GM12865 (cell line): ENCODE results near the gene SNU13.

Experiments
- DNase-seq: peaks from one replicate; pipeline ENCODE4 v3.0.0; 2010; ENCODE audit warnings: low read depth
- H3K4me3 ChIP-seq: 2 replicates; pipeline ENCODE4 v1.5.1; 2011; ENCODE audit warnings: mild to moderate bottlenecking, low read depth, low read length, control low read depth
- TF ChIP-seq, protein P1 (sequence below): IDR thresholded peaks from 2 replicates; pipeline ENCODE4 v1.5.1; 2011; ENCODE audit warnings: low read length, control low read depth, low read depth, inconsistent platforms; ENCODE audit not compliant: insufficient read depth; ENCODE audit errors: missing control alignments

The SNU13 gene

DNA sequence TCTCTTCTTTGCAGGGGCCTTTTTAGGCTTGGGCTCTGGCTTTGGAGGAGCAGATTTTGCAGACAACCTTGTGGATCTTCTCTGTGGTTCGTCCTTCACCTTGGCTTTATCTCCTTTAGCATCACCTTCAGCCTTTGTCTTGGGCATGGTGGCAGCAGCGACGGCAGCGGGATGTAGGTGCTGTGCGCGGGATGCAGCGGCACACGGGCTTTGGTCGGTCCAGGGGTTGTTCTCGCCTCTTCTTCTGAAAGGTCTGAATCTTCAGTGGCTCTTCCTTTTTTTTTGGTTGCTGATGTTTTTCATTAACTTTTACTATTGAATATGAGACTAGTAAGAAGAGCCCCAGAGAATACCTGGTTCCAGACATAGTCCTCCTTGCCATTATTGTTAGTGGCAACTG, 20.7 kb upstream of the SNU13 start:
- H3K4me3 ChIP-seq, result no peak overlapping the region
- TF ChIP-seq, protein P1, sequence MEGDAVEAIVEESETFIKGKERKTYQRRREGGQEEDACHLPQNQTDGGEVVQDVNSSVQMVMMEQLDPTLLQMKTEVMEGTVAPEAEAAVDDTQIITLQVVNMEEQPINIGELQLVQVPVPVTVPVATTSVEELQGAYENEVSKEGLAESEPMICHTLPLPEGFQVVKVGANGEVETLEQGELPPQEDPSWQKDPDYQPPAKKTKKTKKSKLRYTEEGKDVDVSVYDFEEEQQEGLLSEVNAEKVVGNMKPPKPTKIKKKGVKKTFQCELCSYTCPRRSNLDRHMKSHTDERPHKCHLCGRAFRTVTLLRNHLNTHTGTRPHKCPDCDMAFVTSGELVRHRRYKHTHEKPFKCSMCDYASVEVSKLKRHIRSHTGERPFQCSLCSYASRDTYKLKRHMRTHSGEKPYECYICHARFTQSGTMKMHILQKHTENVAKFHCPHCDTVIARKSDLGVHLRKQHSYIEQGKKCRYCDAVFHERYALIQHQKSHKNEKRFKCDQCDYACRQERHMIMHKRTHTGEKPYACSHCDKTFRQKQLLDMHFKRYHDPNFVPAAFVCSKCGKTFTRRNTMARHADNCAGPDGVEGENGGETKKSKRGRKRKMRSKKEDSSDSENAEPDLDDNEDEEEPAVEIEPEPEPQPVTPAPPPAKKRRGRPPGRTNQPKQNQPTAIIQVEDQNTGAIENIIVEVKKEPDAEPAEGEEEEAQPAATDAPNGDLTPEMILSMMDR, result no peak
- DNase-seq, result no peak

DNA sequence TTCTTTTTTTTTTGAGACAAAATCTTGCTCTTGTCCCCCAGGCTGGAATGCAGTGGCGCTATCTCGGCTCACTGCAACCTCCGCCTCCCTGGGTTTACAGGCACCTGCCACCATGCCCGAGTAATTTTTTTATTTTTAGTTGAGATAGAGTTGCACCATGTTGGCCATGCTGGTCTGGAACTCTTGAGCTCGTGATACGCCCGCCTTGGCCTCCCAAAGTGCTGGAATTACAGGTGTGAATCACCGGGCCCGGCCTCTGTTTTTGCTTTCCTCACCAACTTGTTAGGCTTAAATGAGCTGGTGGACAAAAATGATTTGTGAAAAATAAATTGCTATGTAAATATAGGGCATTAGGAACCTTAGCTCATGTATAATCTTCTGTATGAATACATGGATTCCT, 14.1 kb upstream of the SNU13 start:
- no peak for DNase-seq
- H3K4me3 ChIP-seq, result no peak overlapping the region
- TF ChIP-seq, protein P1, result no peak

DNA sequence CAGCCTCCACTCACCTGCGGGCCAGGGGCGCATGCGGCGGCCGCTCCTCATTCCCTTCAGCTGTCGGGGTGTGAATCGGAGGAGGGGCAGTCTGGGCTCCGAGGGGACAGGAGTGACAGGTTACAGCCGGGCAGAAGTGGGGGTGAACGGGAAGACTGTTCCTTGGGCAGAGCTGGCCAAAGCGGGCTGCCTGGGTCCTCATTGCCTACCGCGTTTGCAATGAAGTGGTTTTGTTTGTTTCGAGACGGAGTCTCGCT, 11.4 kb upstream of the SNU13 start:
- no peak for DNase-seq
- H3K4me3 ChIP-seq, result no peak overlapping the region
- TF ChIP-seq, protein P1, result no peak

DNA sequence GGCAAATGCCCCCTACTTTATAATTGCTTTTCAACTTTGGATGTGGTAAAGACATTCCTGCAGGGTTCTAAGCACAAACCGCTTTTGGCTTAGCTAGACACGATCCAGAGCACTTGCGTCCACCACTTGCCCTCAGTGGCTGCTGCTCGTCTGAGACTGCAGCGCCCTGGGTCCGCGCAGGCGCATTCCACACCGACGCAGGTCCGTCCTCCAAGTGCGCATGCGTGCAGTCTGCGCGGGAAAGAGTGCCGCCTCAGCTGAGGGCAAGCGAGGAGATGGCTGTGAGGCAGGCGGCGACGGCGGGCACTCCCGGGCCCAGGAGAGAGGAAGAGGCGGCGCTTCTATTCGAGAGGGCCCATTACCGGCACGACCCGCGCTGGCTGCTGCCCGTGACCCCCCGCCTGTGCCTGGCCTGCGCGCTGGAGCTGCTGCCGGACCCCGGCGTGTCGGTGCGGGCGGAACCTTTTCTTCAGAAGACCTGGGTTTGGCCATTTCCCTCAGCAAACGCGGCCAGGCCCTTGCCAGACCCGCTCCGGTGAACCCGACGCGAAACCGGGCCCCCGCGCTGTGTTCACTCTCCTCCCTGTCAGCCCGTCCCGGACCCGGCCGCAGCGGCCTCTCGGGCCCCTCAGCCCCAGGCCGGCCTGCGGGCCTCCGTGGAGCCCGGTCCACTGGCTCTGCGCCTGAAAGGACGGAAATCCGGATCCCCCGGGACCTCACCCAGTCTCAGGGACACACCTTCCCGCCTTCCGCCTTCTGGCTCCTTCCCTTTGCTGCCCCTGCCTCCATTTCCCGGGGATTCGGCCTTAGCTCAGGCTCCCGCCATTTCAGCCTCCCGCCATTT, 10.8 kb upstream of the SNU13 start, which contains the start of gene MEI1:
Gene MEI1 (plus strand): TSS at position 240 of the 844 bp plus-strand sequence. CDS start 36 bp downstream, at position 276.
- TF ChIP-seq, protein P1, result no peak
- peak; percentile 95 for DNase-seq
- no peak within 1 kb of the TSS; the same call in 1 of the 2 replicates for H3K4me3 ChIP-seq

DNA sequence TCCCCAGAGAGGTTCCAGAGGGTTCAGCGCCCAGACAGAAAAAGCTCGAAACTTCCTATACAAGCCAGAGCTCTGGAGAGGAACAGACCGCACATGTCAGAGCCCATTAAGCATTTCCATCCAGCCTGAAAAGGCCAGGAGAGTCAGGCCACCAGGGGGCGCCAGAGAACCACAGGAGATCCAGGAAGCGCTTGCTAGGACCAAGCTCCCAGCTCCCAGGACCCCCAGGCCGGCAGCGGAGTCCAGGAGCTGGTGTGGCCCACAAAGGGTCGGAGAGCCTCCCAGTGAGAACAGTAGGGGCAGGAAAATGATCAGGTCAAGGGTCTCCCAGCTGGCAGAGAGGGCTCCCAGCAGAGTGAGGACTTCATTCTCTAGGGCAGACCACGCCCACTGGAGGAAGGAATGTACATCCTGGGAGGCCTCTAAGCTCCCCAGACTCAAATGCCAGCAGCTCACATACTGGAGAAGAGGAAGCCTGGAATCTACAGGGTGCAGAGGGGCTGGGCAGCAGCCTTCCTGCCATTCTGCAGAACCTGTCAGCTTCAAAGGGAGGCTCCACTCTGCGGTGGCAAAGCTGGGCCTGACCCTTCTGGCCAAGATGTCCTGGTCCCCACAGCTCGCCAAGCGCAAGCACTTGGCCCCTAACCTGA, 8.6 kb upstream of the SNU13 start:
- H3K4me3 ChIP-seq, result no peak overlapping the region
- TF ChIP-seq, protein P1, result peak; percentile 93
- DNase-seq, result peak; percentile 90

DNA sequence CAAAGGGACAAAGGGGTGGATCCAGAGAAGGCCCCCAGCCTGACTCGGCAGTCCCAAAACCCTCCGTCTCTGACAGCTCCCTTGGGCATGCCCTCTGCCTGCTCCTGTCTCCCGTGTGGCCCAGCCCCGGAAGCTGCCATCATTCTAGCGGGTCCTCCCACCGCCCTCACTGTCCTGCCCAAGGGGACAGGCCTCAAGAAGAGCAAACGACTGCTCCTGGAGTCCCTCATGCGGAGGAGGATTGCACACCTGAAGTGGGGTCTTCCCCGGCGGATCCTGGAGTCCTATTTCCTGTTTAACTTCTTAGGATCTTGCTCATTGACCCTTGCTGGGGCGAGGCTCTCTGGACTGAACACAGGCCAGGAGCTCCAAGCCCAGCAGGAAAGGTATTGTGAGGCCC, 8.0 kb upstream of the SNU13 start:
- TF ChIP-seq, protein P1, result no peak
- no peak overlapping the region for H3K4me3 ChIP-seq
- no peak for DNase-seq
